Esophagus squamous epithelium (tissue), 5 donors: Measurements from ENCODE around the gene UBXN7. TPM values are rescaled to one million over a fixed set of nuclear protein-coding genes. Genes with fewer than 3 reads are reported as not detected.
"Not testable (repeated sequence)": the region's sequence is repeated elsewhere in the genome, so short reads cannot be mapped to it uniquely, and the experiment has no call there.

ENCODE experiments used
- DNase-seq: peaks from one replicate; lab custom pipeline; 2025; lab: John Stamatoyannopoulos, UW
- H3K27ac ChIP-seq, 4 donors: fragments of 200-600 bp; sonication (generic); one replicate each; pipeline ENCODE4 v1.5.1; 2016 to 2019; ENCODE audit warnings: mild to moderate bottlenecking in 1 of 4
- H3K27me3 ChIP-seq, 4 donors: fragments of 200-600 bp; sonication (generic); 1 replicate in 3 of 4; 2 replicates in 1 of 4; pipeline versions ENCODE4 v1.5.1 to v1.6.0; 2017 to 2021; ENCODE audit warnings: antibody characterized with exemption in 1 of 4
- H3K36me3 ChIP-seq, 3 donors: fragments of 200-600 bp; sonication (generic); one replicate each; pipeline ENCODE4 v1.5.1; 2016 to 2019
- H3K4me1 ChIP-seq, 3 donors: fragments of 200-600 bp; sonication (generic); one replicate each; pipeline ENCODE4 v1.5.1; 2017 to 2019
- H3K4me3 ChIP-seq, 4 donors: fragments of 200-600 bp; sonication (generic); 1 replicate in 3 of 4; 2 replicates in 1 of 4; pipeline ENCODE4 v1.5.1; 2016 to 2019; ENCODE audit warnings: mild to moderate bottlenecking in 2 of 4, moderate library complexity in 1 of 4
- H3K9me3 ChIP-seq, 3 donors: fragments of 200-600 bp; sonication (generic); one replicate each; pipeline ENCODE4 v1.5.1; 2016 to 2019
- CTCF ChIP-seq, 6 experiments: fragments of 450-650 bp in 4 of 6; fragments of 200-600 bp in 2 of 6; sonication (generic) in 2 of 6; IDR thresholded peaks; one replicate each; pipeline ENCODE4 v1.5.1; 2016 to 2019; ENCODE audit warnings: antibody characterized with exemption in 6 of 6, mild to moderate bottlenecking in 4 of 6, moderate library complexity in 4 of 6
- POLR2A ChIP-seq, 4 donors: fragments of 450-650 bp; IDR thresholded peaks; one replicate each; pipeline ENCODE4 v1.6.1; 2017; ENCODE audit warnings: antibody characterized with exemption in 4 of 4, mild to moderate bottlenecking in 4 of 4, moderate library complexity in 3 of 4
- WGBS, 2 donors: methylation state at CpG; one replicate each; pipeline ENCODE4 v1.1.5; 2018; 5-methylcytosine and 5-hydroxymethylcytosine counted together
- intact Hi-C: fragments of 100-400 bp; cut with DNase I; formaldehyde crosslinking; loops from one replicate; pipeline ENCODE4 v1.15.0; 2022
- total RNA-seq, 4 donors: library from RNA; depleted of rRNA; stranded (reverse); fragments of >200 nt; gene quantifications; one replicate each; pipeline ENCODE4 v1.1.0, GENCODE V29; 2016
- donor health status: DM: yes; HTN: yes; CAD: no.

Gene UBXN7
- total RNA-seq, 4 donors from 2014 or later = 10.7 to 18.7 (median 14.1) TPM

GRCh38 chr3:196423044-196423781 lies 9.0 kb downstream of the UBXN7 start:
- H3K27ac ChIP-seq = no peak overlapping the region
- H3K4me1 ChIP-seq = peaks cover 4 to 64% (median 6%) of the 10 kb centered on the region in 3 donors
- no peak overlapping the region for H3K4me3 ChIP-seq
- H3K27me3 ChIP-seq = no peaks in the 10 kb centered on the region
- no peak for TF ChIP-seq CTCF (IDR thresholded peaks at IDR 0.05)
- no peak for TF ChIP-seq POLR2A (IDR thresholded peaks at IDR 0.05)
- no peak for DNase-seq
- H3K9me3 ChIP-seq = no peaks in the 10 kb centered on the region
- 41 to 52% methylated on average over 5 to 7 of the region's 10 CpGs for WGBS, 2 donors
- peaks cover 0 to 19% (median 0%) of the 10 kb centered on the region in 3 donors for H3K36me3 ChIP-seq
- intact Hi-C loops = no loop called here

- H3K4me3 ChIP-seq, intact Hi-C loops, H3K27ac ChIP-seq, H3K36me3 ChIP-seq, H3K27me3 ChIP-seq, H3K9me3 ChIP-seq, DNase-seq: not testable (repeated sequence)
- peaks cover 6 to 61% (median 8%) of the 10 kb centered on the region in 3 donors for H3K4me1 ChIP-seq
- 51 to 77% methylated on average over 4 to 5 of the region's 5 CpGs for WGBS, 2 donors
These were observed 10.6 kb downstream of the UBXN7 start for GRCh38 chr3:196421668-196422067.

- Histone ChIP-seq H3K4me1 (peaks cover 6 to 59% (median 11%) of the 10 kb centered on the region in 3 donors), H3K36me3 (no peaks in the 10 kb centered on the region), H3K9me3 (no peaks in the 10 kb centered on the region), H3K4me3 (no peak overlapping the region), H3K27me3 (no peaks in the 10 kb centered on the region), H3K27ac (no peak overlapping the region)
- intact Hi-C loops = no loop called here
- DNase-seq = no peak
- TF ChIP-seq CTCF (IDR thresholded peaks at IDR 0.05) = no peak
- TF ChIP-seq POLR2A (IDR thresholded peaks at IDR 0.05) = no peak
- WGBS, 2 donors = 70 to 92% methylated on average over 6 of the region's 6 CpGs
These were observed 12.8 kb downstream of the UBXN7 start for GRCh38 chr3:196419386-196419785.

- Histone ChIP-seq H3K36me3 (no peaks in the 10 kb centered on the region), H3K27ac (no peak overlapping the region), H3K9me3 (no peaks in the 10 kb centered on the region), H3K27me3 (no peaks in the 10 kb centered on the region), H3K4me3 (no peak overlapping the region), H3K4me1 (peaks cover 6 to 53% (median 11%) of the 10 kb centered on the region in 3 donors)
- WGBS, 2 donors = 91 to 93% methylated on average over 6 of the region's 6 CpGs
- intact Hi-C loops = no loop called here
- DNase-seq = no peak
- TF ChIP-seq POLR2A (IDR thresholded peaks at IDR 0.05) = no peak
- no peak for TF ChIP-seq CTCF (IDR thresholded peaks at IDR 0.05)
These were observed 13.6 kb downstream of the UBXN7 start for GRCh38 chr3:196418601-196419000.

- H3K9me3 ChIP-seq = no peaks in the 10 kb centered on the region
- H3K4me3 ChIP-seq = no peak overlapping the region
- no peak for TF ChIP-seq CTCF (IDR thresholded peaks at IDR 0.05)
- no peak for TF ChIP-seq POLR2A (IDR thresholded peaks at IDR 0.05)
- intact Hi-C loops = no loop called here
- H3K4me1 ChIP-seq = peaks cover 0 to 19% (median 7%) of the 10 kb centered on the region in 3 donors
- DNase-seq = no peak
- WGBS, 2 donors = 77% methylated on average over 3 of the region's 3 CpGs
- no peaks in the 10 kb centered on the region for H3K36me3 ChIP-seq
- no peaks in the 10 kb centered on the region for H3K27me3 ChIP-seq
- no peak overlapping the region for H3K27ac ChIP-seq
These were observed 17.8 kb downstream of the UBXN7 start for GRCh38 chr3:196414469-196414868.
